Measurements from ENCODE around the gene SND1.

Gene SND1

DNA sequence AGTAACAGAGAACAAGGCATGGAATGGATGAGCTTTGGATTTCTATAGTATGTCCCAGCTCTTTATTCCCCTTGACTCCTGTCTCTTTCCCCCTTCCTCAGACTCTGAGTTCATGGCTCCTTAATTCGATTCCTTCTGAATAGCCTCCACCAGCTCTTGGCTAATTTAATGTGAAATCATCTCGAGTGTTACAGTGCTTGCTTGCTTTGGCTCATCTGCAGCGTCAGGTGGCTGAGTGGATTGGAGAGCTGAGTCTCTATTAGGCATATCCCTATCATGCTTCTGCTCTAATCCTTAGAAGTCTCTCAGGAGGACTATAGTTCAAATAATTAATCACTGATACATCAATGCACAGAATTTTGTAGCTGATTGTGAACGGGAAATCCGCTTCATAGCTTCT lies 244.7 kb downstream of the SND1 start:
- no peak for TF ChIP-seq CTCF (IDR thresholded peaks at IDR 0.05; ENCODE audit: low read depth, low read length, poor library complexity, severe bottlenecking)
- TF ChIP-seq EZH2phosphoT487 (IDR thresholded peaks at IDR 0.05; ENCODE audit: borderline replicate concordance, low read length): no peak
- no peaks in the 10 kb centered on the region for H3K9me3 ChIP-seq (ENCODE audit: control insufficient read depth, insufficient read depth, low read length)
- H3K27me3 ChIP-seq (ENCODE audit: control insufficient read depth, low read length): no peaks in the 10 kb centered on the region
- peaks cover 12% of the 10 kb centered on the region; the same call in 1 of the 2 replicates for H3K79me2 ChIP-seq (ENCODE audit: control insufficient read depth, low read length)
- H3K27ac ChIP-seq (ENCODE audit: low read depth, low read length): no peak overlapping the region
- no peaks in the 10 kb centered on the region for H3K9me2 ChIP-seq (replicated peaks; ENCODE audit: control insufficient read depth, low read length)
- H3F3A ChIP-seq (ENCODE audit: control insufficient read depth, insufficient read depth): no peaks in the 10 kb centered on the region
- no peaks in the 10 kb centered on the region for H4K20me1 ChIP-seq (ENCODE audit: control insufficient read depth, insufficient read depth, low read depth, low read length)
- peaks cover 10% of the 10 kb centered on the region; the same call in 1 of the 2 replicates for H3K4me1 ChIP-seq (ENCODE audit: control insufficient read depth, low read length)
- no peak overlapping the region for H3K4me2 ChIP-seq (ENCODE audit: low read length)
- H3K36me3 ChIP-seq (ENCODE audit: control insufficient read depth, low read length): peaks cover 32% of the 10 kb centered on the region
- H3K4me3 ChIP-seq (ENCODE audit: low read length): no peak overlapping the region

DNA sequence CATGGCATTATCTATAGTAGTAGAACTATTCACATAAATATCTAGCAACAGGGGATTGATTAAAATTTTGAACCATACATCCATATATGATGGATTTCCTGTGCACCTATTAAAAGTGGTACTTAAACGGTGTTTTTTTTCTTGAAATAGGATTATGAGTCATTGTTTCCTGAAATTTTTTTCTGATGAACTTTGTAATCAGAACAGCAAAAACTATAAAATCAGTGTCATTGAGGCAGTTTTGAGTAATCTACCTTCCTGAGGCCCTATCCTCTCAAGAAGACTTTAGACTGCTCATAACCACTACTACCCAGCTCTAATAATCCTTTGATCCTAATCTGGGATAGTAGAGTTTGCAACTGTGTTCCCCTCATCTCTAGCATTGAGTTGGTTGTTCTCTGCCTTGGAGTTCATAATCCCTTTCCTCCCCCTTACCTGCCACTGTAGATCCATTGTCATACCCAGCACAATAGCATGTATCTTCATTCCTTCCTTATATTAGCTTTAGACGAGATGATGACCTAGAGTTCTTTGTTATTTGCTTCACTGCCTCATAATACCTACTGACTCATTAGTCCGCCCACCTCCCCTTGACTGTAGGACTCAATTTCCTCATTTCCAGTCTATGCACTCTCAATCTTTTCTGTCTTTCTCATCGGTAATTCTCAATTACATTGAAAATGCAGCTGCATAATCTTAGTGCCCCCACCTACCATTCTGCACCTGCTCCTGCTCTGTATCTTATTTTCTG lies 245.9 kb downstream of the SND1 start:
- H3K4me1 ChIP-seq (ENCODE audit: control insufficient read depth, low read length): peaks cover 10% of the 10 kb centered on the region; the same call in 1 of the 2 replicates
- no peaks in the 10 kb centered on the region for H3K9me2 ChIP-seq (replicated peaks; ENCODE audit: control insufficient read depth, low read length)

GRCh38 chr7:127899411-127899810 lies 247.4 kb downstream of the SND1 start:
- peaks cover 23% of the 10 kb centered on the region for H3K36me3 ChIP-seq (ENCODE audit: control insufficient read depth, low read length)
- no peaks in the 10 kb centered on the region for H4K20me1 ChIP-seq (ENCODE audit: control insufficient read depth, insufficient read depth, low read depth, low read length)
- no peaks in the 10 kb centered on the region for H3K9me3 ChIP-seq (ENCODE audit: control insufficient read depth, insufficient read depth, low read length)
- H3F3A ChIP-seq (ENCODE audit: control insufficient read depth, insufficient read depth): no peaks in the 10 kb centered on the region
- peaks cover 12% of the 10 kb centered on the region; the same call in 1 of the 2 replicates for H3K79me2 ChIP-seq (ENCODE audit: control insufficient read depth, low read length)
- no peak overlapping the region for H3K4me3 ChIP-seq (ENCODE audit: low read length)
- no peaks in the 10 kb centered on the region for H3K27me3 ChIP-seq (ENCODE audit: control insufficient read depth, low read length)
- H3K4me2 ChIP-seq (ENCODE audit: low read length): no peak overlapping the region
- no peaks in the 10 kb centered on the region for H3K9me2 ChIP-seq (replicated peaks; ENCODE audit: control insufficient read depth, low read length)
- H3K4me1 ChIP-seq (ENCODE audit: control insufficient read depth, low read length): peaks cover 24% of the 10 kb centered on the region
- no peak overlapping the region for H3K27ac ChIP-seq (ENCODE audit: low read depth, low read length)
- no peak for TF ChIP-seq EZH2phosphoT487 (IDR thresholded peaks at IDR 0.05; ENCODE audit: borderline replicate concordance, low read length)
- TF ChIP-seq CTCF (IDR thresholded peaks at IDR 0.05; ENCODE audit: low read depth, low read length, poor library complexity, severe bottlenecking): no peak

More for the DNA sequence above, 245.9 kb downstream of the SND1 start:
- no peaks in the 10 kb centered on the region for H4K20me1 ChIP-seq (ENCODE audit: control insufficient read depth, insufficient read depth, low read depth, low read length)
- H3K36me3 ChIP-seq (ENCODE audit: control insufficient read depth, low read length): peaks cover 24% of the 10 kb centered on the region
- no peak overlapping the region for H3K27ac ChIP-seq (ENCODE audit: low read depth, low read length)
- H3K79me2 ChIP-seq (ENCODE audit: control insufficient read depth, low read length): peaks cover 12% of the 10 kb centered on the region; the same call in 1 of the 2 replicates
- TF ChIP-seq CTCF (IDR thresholded peaks at IDR 0.05; ENCODE audit: low read depth, low read length, poor library complexity, severe bottlenecking): no peak
- no peak for TF ChIP-seq EZH2phosphoT487 (IDR thresholded peaks at IDR 0.05; ENCODE audit: borderline replicate concordance, low read length)
- no peaks in the 10 kb centered on the region for H3F3A ChIP-seq (ENCODE audit: control insufficient read depth, insufficient read depth)
- no peaks in the 10 kb centered on the region for H3K27me3 ChIP-seq (ENCODE audit: control insufficient read depth, low read length)
- no peak overlapping the region for H3K4me3 ChIP-seq (ENCODE audit: low read length)
- no peaks in the 10 kb centered on the region for H3K9me3 ChIP-seq (ENCODE audit: control insufficient read depth, insufficient read depth, low read length)
- H3K4me2 ChIP-seq (ENCODE audit: low read length): no peak overlapping the region
